ENCODE results near the gene MLLT3. TPM values are rescaled to one million over a fixed set of nuclear protein-coding genes. Genes with fewer than 3 reads are reported as not detected.

MLLT3 gene
- total and polyA plus RNA-seq, 2 of the 13 experiments (the other 11 are each of a cell fraction or from before 2014, with no cell fraction given), result 12.3 to 12.6 TPM

GRCh38 chr9:20398536-20399338, 223.6 kb downstream of the MLLT3 start:
- no peak overlapping the region for H3K4me2 ChIP-seq (ENCODE audit: low read depth, low read length)
- in situ Hi-C loops (cut with HindIII; ENCODE audit: extremely low pct_ligation_motif_present, low pct_unique_long_range_greater_than_20kb) (no loop called here), intact Hi-C loops (cut with micrococcal nuclease; ENCODE audit: unreplicated experiment) (no loop called here)
- no peak overlapping the region for H2AFZ ChIP-seq (ENCODE audit: low read length)
- no peaks in the 10 kb centered on the region for H3K79me2 ChIP-seq (ENCODE audit: insufficient read depth, low read length)
- H4K20me1 ChIP-seq (ENCODE audit: insufficient read depth, low read length), result no peaks in the 10 kb centered on the region
- CTCF ChIA-PET (ENCODE audit: low intra/inter-chr PET ratio, low total read pairs), result no interaction called here
- peaks cover 7% of the 10 kb centered on the region; the same call in 1 of the 2 replicates for H3K4me1 ChIP-seq (ENCODE audit: insufficient read depth, low read length)
- no peak for TF ChIP-seq ZNF879 (CRISPR knock-in tag; IDR thresholded peaks at IDR 0.05)
- TF ChIP-seq ZNF7 (CRISPR knock-in tag; IDR thresholded peaks at IDR 0.05), result no peak
- no peak for TF ChIP-seq KDM4B (CRISPR knock-in tag; IDR thresholded peaks at IDR 0.05)
- TF ChIP-seq ZNF615 (CRISPR knock-in tag; IDR thresholded peaks at IDR 0.05; ENCODE audit: borderline replicate concordance), result no peak
- no peak for TF ChIP-seq ZNF460 (CRISPR knock-in tag; IDR thresholded peaks at IDR 0.05; ENCODE audit: borderline replicate concordance)
- POLR2A ChIA-PET, result no interaction called here
- DNase-seq (ENCODE audit: low spot score) (no peak), ATAC-seq (no peak), FAIRE-seq (no peak)
- H3K27ac ChIP-seq (ENCODE audit: extremely low read length, insufficient read depth, low read length), result no peak overlapping the region
- whole genome bisulfite sequencing (ENCODE audit: low lambda C conversion rate), result 56% methylated on average over 8 of the region's 8 CpGs
- H3K9ac ChIP-seq (ENCODE audit: insufficient read depth, low read depth, low read length), result no peak overlapping the region
- no TSS peak for BruUV-seq (replicated peaks)
- H3K9me3 ChIP-seq (ENCODE audit: low read length), result no peaks in the 10 kb centered on the region
- H3K36me3 ChIP-seq (replicated peaks in 1 of 2; ENCODE audit: control insufficient read depth in 1 of 2, insufficient read depth in 2 of 2, low read length in 2 of 2), result no peaks in the 10 kb centered on the region
- H3K4me3 ChIP-seq (replicated peaks in 1 of 3; ENCODE audit: insufficient read depth in 1 of 3, low read depth in 2 of 3, low read length in 3 of 3), result no peak overlapping the region
- H3K27me3 ChIP-seq (ENCODE audit: control insufficient read depth in 1 of 2, insufficient read depth in 2 of 2, low read length in 2 of 2), result no peaks in the 10 kb centered on the region

DNA sequence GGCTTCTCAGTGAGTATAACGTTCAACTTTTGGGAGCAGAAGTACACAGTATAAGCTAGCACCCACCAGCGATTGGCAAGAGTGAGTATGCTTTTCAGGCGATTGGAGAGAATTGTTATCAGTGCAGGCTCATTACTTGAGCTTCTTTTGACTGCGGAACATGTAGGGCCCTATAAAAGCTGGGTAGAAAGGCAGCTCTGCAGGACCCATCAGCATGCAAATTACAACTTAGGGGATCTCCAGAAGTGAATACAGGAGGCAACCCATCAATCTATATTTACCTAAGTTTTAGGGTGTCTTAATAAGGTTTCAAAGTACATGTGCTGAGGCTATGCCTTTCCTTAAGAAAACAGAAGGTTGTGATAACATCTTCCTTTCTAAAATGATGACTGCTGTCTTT, 225.0 kb downstream of the MLLT3 start:
- H4K20me1 ChIP-seq (ENCODE audit: insufficient read depth, low read length), result no peaks in the 10 kb centered on the region
- H3K27me3 ChIP-seq (ENCODE audit: control insufficient read depth in 1 of 2, insufficient read depth in 2 of 2, low read length in 2 of 2), result no peaks in the 10 kb centered on the region
- no peaks in the 10 kb centered on the region for H3K36me3 ChIP-seq (replicated peaks in 1 of 2; ENCODE audit: control insufficient read depth in 1 of 2, insufficient read depth in 2 of 2, low read length in 2 of 2)
- H3K4me3 ChIP-seq (replicated peaks in 1 of 3; ENCODE audit: insufficient read depth in 1 of 3, low read depth in 2 of 3, low read length in 3 of 3), result no peak overlapping the region
- no peaks in the 10 kb centered on the region for H3K9me3 ChIP-seq (ENCODE audit: low read length)
- H3K4me1 ChIP-seq (ENCODE audit: insufficient read depth, low read length), result peaks cover 4% of the 10 kb centered on the region; the same call in 1 of the 2 replicates
- no peak for DNase-seq (ENCODE audit: low spot score)
- in situ Hi-C loops (cut with HindIII; ENCODE audit: extremely low pct_ligation_motif_present, low pct_unique_long_range_greater_than_20kb), result no loop called here
- BruUV-seq (replicated peaks), result no TSS peak
- H3K27ac ChIP-seq (ENCODE audit: extremely low read length, insufficient read depth, low read length), result no peak overlapping the region
- intact Hi-C loops (cut with micrococcal nuclease; ENCODE audit: unreplicated experiment), result no loop called here
- H2AFZ ChIP-seq (ENCODE audit: low read length), result no peak overlapping the region
- POLR2A ChIA-PET, result no interaction called here
- FAIRE-seq, result no peak
- no peak overlapping the region for H3K9ac ChIP-seq (ENCODE audit: insufficient read depth, low read depth, low read length)
- WGBS (ENCODE audit: low lambda C conversion rate), result 59% methylated on average over 4 of the region's 4 CpGs
- ATAC-seq, result no peak
- CTCF ChIA-PET (ENCODE audit: low intra/inter-chr PET ratio, low total read pairs), result no interaction called here
- H3K4me2 ChIP-seq (ENCODE audit: low read depth, low read length), result no peak overlapping the region
- H3K79me2 ChIP-seq (ENCODE audit: insufficient read depth, low read length), result no peaks in the 10 kb centered on the region
- no peak for TF ChIP-seq SPEN (CRISPR knock-in tag; IDR thresholded peaks at IDR 0.05; ENCODE audit: low read depth)
- TF ChIP-seq ZNF768 (CRISPR knock-in tag; IDR thresholded peaks at IDR 0.05), result no peak
- TF ChIP-seq THAP11 (CRISPR knock-in tag; IDR thresholded peaks at IDR 0.05), result no peak
- no peak for TF ChIP-seq ZBTB34 (CRISPR knock-in tag; IDR thresholded peaks at IDR 0.05)
- no peak for TF ChIP-seq ZKSCAN1 (IDR thresholded peaks at IDR 0.05; ENCODE audit: low read length)
- TF ChIP-seq ZNF574 (CRISPR knock-in tag; IDR thresholded peaks at IDR 0.05), result no peak
- TF ChIP-seq, protein P1, sequence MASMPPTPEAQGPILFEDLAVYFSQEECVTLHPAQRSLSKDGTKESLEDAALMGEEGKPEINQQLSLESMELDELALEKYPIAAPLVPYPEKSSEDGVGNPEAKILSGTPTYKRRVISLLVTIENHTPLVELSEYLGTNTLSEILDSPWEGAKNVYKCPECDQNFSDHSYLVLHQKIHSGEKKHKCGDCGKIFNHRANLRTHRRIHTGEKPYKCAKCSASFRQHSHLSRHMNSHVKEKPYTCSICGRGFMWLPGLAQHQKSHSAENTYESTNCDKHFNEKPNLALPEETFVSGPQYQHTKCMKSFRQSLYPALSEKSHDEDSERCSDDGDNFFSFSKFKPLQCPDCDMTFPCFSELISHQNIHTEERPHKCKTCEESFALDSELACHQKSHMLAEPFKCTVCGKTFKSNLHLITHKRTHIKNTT (CRISPR knock-in tag; IDR thresholded peaks at IDR 0.05), result no peak
- TF ChIP-seq, protein P2, sequence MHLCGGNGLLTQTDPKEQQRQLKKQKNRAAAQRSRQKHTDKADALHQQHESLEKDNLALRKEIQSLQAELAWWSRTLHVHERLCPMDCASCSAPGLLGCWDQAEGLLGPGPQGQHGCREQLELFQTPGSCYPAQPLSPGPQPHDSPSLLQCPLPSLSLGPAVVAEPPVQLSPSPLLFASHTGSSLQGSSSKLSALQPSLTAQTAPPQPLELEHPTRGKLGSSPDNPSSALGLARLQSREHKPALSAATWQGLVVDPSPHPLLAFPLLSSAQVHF (CRISPR knock-in tag; IDR thresholded peaks at IDR 0.05), result no peak

Measured in HepG2 (cell line).